ENCODE measurements around the gene AATF. TPM values are rescaled to one million over a fixed set of nuclear protein-coding genes. Genes with fewer than 3 reads are reported as not detected.

AATF gene
- total and polyA plus RNA-seq, 2 donors (not counting 1 experiment from before 2014, with no cell fraction given), result 23.9 to 54.8 TPM

DNA sequence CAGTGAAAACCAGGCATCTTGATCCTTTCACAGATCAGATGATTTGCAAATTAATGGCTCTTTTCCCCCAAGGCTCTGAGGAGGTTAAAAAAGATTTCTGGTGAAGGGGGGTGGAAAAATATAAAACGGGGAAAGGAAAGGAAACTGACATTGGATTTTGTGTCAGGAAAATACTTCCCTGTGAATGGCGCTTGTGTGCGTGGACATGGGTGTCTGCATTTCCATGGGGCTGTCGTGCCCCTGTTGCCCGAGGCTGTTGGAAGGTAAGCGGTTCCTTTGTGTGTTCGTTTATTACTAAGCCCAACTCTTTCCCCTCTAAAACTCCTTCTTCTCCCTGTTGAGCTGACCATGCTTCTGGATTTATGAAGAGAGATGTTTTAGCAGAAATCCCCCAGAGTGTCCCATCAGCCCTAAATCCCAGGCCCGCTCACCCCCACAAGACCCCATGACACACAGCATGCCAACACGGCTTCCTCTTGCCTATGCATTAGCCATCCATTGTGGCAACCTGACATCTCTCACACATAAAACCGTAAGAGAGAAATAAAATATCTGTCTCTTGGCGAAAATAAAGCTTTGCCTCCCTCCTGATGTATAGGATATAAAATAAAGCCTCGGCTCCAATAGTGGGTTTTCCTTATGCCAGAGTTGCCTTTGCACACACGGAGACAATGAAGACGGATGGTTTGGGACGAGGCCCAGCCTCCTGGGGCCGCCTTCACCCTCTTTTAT is 18.7 kb upstream of the AATF start:
- Histone ChIP-seq H3K27me3 (replicated peaks in 1 of 4; ENCODE audit: control extremely low read depth in 1 of 4, control insufficient read depth in 3 of 4, insufficient read depth in 4 of 4, low read length in 3 of 4) (peaks cover 0 to 67% (median 60%) of the 10 kb centered on the region in 4 experiments), H3K4me1 (ENCODE audit: control insufficient read depth in 2 of 2, insufficient read depth in 2 of 2, low read length in 2 of 2) (peaks cover 59 to 61% of the 10 kb centered on the region in 2 donors), H3K27ac (ENCODE audit: low read length in 2 of 2) (no peak overlapping the region), H3K79me2 (ENCODE audit: control insufficient read depth, insufficient read depth, low read length) (no peaks in the 10 kb centered on the region), H4K20me1 (ENCODE audit: control insufficient read depth, insufficient read depth, low read length, poor library complexity, severe bottlenecking) (peaks cover 15% of the 10 kb centered on the region), H3K36me3 (replicated peaks in 1 of 2; ENCODE audit: control extremely low read depth in 1 of 2, control insufficient read depth in 1 of 2, extremely low read depth in 1 of 2, insufficient read depth in 2 of 2, low read length in 1 of 2) (no peaks in the 10 kb centered on the region), H3K9me3 (ENCODE audit: control extremely low read depth in 1 of 3, control insufficient read depth in 2 of 3, insufficient read depth in 1 of 3, low read length in 2 of 3) (peaks cover 0 to 47% (median 4%) of the 10 kb centered on the region in 3 donors), H3K4me2 (replicated peaks; ENCODE audit: low read depth, low read length, poor library complexity, severe bottlenecking) (no peak overlapping the region), H2AFZ (ENCODE audit: insufficient read depth, low read depth, low read length, poor library complexity, severe bottlenecking) (no peak overlapping the region), H3K9ac (ENCODE audit: low read length) (no peak overlapping the region), H3K4me3 (ENCODE audit: control extremely low read depth in 1 of 5, extremely low read depth in 1 of 5, insufficient read depth in 1 of 5, low read depth in 2 of 5, low read length in 4 of 5) (no peak overlapping the region)
- no peak for DNase-seq
- ChIA-PET POLR2A (no interaction called here), CTCF (no interaction called here)
- H3K27me3 Mint-ChIP-seq, result peaks cover 64% of the 10 kb centered on the region
- intact Hi-C loops (cut with micrococcal nuclease), result loop anchor here (2.0 kb wide), 1 partner anchor 19 kb away; the partner anchor contains the start of gene AATF
- TF ChIP-seq EZH2 (IDR thresholded peaks at IDR 0.05; ENCODE audit: borderline replicate concordance, insufficient read depth, low read depth, low read length, poor library complexity, severe bottlenecking), result no peak
- TF ChIP-seq, protein P1, sequence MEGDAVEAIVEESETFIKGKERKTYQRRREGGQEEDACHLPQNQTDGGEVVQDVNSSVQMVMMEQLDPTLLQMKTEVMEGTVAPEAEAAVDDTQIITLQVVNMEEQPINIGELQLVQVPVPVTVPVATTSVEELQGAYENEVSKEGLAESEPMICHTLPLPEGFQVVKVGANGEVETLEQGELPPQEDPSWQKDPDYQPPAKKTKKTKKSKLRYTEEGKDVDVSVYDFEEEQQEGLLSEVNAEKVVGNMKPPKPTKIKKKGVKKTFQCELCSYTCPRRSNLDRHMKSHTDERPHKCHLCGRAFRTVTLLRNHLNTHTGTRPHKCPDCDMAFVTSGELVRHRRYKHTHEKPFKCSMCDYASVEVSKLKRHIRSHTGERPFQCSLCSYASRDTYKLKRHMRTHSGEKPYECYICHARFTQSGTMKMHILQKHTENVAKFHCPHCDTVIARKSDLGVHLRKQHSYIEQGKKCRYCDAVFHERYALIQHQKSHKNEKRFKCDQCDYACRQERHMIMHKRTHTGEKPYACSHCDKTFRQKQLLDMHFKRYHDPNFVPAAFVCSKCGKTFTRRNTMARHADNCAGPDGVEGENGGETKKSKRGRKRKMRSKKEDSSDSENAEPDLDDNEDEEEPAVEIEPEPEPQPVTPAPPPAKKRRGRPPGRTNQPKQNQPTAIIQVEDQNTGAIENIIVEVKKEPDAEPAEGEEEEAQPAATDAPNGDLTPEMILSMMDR (IDR thresholded peaks at IDR 0.05), result no peak
- no peaks in the 10 kb centered on the region for H3K9me3 Mint-ChIP-seq (ENCODE audit: insufficient read depth)
- WGBS (ENCODE audit: insufficient coverage), result 32% methylated on average over 7 of the region's 16 CpGs
- peaks cover 55% of the 10 kb centered on the region for H3K4me1 Mint-ChIP-seq
- no peak overlapping the region for H3K4me3 Mint-ChIP-seq
- ATAC-seq (ENCODE audit: low read depth), result no peak
- H3K27ac Mint-ChIP-seq, result no peak overlapping the region

DNA sequence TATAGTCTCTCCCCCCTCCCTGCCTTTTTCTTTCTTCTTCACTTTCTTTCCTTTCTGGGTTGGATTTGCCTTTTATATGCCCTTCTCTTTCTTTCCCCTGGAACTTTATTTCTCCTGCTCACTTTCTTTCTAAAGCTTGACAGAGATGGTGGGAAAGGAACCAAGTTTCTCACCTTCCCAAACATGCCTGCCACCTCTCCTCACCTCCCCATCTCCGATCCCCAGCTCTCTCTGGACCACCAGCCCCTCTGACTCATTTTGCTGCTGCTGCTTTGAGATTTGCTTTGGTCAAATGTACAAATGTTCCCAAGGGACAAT is 18.2 kb upstream of the AATF start:
- intact Hi-C loops (cut with micrococcal nuclease), result no loop called here
- Histone ChIP-seq H3K27me3 (replicated peaks in 1 of 4; ENCODE audit: control extremely low read depth in 1 of 4, control insufficient read depth in 3 of 4, insufficient read depth in 4 of 4, low read length in 3 of 4) (peaks cover 0 to 72% (median 66%) of the 10 kb centered on the region in 4 experiments), H3K27ac (ENCODE audit: low read length in 2 of 2) (no peak overlapping the region), H3K4me3 (ENCODE audit: control extremely low read depth in 1 of 5, extremely low read depth in 1 of 5, insufficient read depth in 1 of 5, low read depth in 2 of 5, low read length in 4 of 5) (no peak overlapping the region), H3K9me3 (ENCODE audit: control extremely low read depth in 1 of 3, control insufficient read depth in 2 of 3, insufficient read depth in 1 of 3, low read length in 2 of 3) (peaks cover 0 to 52% (median 8%) of the 10 kb centered on the region in 3 donors), H3K4me1 (ENCODE audit: control insufficient read depth in 2 of 2, insufficient read depth in 2 of 2, low read length in 2 of 2) (peaks cover 64 to 66% of the 10 kb centered on the region in 2 donors), H3K9ac (ENCODE audit: low read length) (no peak overlapping the region), H3K36me3 (replicated peaks in 1 of 2; ENCODE audit: control extremely low read depth in 1 of 2, control insufficient read depth in 1 of 2, extremely low read depth in 1 of 2, insufficient read depth in 2 of 2, low read length in 1 of 2) (no peaks in the 10 kb centered on the region), H3K4me2 (replicated peaks; ENCODE audit: low read depth, low read length, poor library complexity, severe bottlenecking) (no peak overlapping the region), H3K79me2 (ENCODE audit: control insufficient read depth, insufficient read depth, low read length) (no peaks in the 10 kb centered on the region), H4K20me1 (ENCODE audit: control insufficient read depth, insufficient read depth, low read length, poor library complexity, severe bottlenecking) (peaks cover 15% of the 10 kb centered on the region), H2AFZ (ENCODE audit: insufficient read depth, low read depth, low read length, poor library complexity, severe bottlenecking) (no peak overlapping the region)
- H3K9me3 Mint-ChIP-seq (ENCODE audit: insufficient read depth), result no peaks in the 10 kb centered on the region
- no peak overlapping the region for H3K4me3 Mint-ChIP-seq
- CTCF ChIA-PET, result no interaction called here
- WGBS (ENCODE audit: insufficient coverage), result no CpG with 5 or more reads among the region's 1 CpG
- H3K27ac Mint-ChIP-seq, result no peak overlapping the region
- peaks cover 69% of the 10 kb centered on the region for H3K27me3 Mint-ChIP-seq
- peaks cover 61% of the 10 kb centered on the region for H3K4me1 Mint-ChIP-seq
- DNase-seq (no peak), ATAC-seq (ENCODE audit: low read depth) (no peak)
- POLR2A ChIA-PET, result no interaction called here
- TF ChIP-seq EZH2 (IDR thresholded peaks at IDR 0.05; ENCODE audit: borderline replicate concordance, insufficient read depth, low read depth, low read length, poor library complexity, severe bottlenecking), result no peak
- TF ChIP-seq, protein P1 (IDR thresholded peaks at IDR 0.05), result no peak

Data from B cell (primary cell).